HG02763 (cell line): Measurements from ENCODE around the gene VAMP8.
"Not testable (repeated sequence)": the region's sequence is repeated elsewhere in the genome, so short reads cannot be mapped to it uniquely, and the experiment has no call there.

ENCODE experiments used
- ATAC-seq: cut with Tn5 transposase; IDR thresholded peaks from one replicate; pipeline ENCODE4 v1.9.1; 2021; ENCODE audit warnings: mild to moderate bottlenecking, moderate library complexity; ENCODE audit not compliant: unreplicated experiment

VAMP8 gene

DNA sequence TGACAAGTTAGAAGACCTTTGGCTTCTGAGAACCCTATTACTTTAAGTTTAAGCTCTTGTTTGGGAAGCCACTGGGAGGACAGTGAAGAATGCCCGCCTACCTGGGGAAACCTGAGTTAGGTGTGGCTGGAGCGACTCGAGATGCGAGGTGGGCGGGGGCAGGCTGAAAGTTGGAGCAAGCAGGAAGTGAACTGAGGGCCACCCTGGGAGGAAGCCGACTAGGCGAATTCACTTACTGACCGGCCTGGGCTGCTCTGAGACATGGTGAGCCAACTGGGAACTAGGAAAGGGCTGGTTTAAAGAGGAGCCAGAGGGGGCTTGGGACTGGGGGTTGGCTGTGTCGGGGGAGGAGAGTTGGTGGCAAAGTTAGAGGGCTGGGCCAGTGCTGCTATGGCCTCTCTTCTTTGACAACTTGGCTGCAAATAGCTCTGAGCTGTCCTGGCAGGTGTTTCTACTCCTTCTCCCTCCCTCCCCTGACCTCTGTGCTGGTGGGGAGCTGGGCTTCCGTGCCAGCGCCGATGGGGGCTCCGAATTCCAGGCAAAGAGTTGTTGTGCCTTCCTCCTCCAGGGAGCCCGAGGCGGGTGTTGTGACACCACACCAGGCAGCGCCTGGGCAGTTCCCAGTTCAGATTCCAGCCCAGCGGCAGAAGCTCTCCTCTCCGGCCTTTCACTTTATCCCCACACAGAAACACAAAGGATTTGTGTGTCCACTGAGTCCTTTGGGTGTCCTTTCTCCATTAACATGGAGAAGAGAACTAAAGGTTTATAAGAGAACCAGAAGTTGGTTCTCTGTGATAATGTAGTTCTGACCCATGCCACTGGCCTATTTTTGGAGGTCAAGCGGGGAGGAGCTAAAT lies at the start of gene VAMP8:
Gene VAMP8, plus strand, starts transcription at position 201 of the 857 bp plus-strand sequence. Its CDS starts 61 bp downstream, at position 262.
- peak; percentile 69 for ATAC-seq

DNA sequence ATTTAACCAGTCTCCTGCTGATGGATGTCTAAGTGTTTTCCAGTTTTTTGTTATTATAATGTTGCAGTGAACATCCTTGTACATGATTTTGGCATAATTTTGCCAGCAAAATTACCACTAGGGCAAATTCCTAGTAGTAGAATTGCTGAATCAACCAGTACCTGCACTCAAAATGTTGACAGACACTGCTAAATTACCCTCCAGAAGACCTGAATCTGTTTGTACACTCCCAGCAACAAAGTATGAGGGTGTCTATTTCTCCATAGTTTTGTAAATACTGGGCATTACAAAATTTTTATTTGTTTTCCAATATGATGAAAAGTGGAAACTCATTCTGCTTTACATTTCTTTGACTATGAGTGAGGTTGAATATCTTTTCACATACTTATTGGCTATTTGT lies 49.6 kb upstream of the VAMP8 start:
- no peak for ATAC-seq

DNA sequence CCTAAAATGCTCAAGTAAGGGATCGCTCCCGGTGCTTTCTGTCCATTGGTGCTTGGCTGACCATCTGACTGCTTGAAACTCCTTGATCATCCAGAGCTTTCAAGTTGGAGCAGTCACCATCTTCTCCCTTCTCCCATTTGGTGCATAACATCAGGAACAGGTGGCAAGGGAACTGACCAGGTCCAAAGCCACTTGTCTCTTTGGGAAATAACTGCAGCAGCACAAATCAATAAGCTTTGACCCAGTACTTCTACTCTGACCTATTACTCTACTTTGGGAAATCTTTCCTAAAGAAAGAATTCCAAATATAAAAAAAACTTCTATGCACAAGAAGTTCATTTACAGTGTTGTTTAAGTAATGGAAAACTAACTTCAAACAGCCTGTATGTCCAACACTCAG lies 49.0 kb upstream of the VAMP8 start:
- no peak for ATAC-seq

DNA sequence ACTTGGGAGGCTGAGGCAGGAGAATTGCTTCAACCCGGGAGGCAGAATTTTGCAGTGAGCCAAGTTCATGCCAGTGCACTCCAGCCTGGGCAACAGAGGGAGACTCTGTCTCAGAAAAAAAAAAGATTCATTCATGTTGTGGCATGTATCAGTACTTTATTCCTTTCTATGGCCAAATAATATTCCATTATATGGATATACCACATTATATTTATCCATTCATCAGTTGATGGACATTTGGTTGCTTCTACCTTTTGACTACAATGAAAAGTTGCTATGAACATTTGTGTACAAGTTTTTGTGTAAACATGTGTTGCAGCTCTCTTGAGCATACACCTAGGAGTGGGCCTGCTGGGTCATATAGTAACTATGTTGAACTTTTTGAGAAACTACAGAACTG lies 47.6 kb upstream of the VAMP8 start:
- ATAC-seq = no peak

DNA sequence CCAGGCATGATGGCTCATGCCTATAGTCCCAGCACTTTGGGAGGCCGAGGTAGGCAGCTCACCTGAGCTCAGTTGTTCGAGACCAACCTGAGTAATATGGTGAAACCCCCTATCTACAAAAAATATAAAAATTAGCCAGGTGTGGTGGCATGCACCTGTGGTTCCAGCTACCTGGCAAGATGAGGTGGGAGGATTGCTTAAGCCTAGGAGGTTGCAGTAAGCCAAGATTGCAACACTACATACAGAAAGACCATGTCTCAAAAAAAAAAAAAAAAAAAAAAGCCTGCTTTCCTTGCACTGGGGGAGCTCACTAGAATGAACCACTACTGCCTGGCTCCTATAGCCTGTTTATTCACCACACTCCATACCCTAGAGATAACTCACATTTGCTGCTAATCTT lies 45.8 kb upstream of the VAMP8 start:
- ATAC-seq = no peak

DNA sequence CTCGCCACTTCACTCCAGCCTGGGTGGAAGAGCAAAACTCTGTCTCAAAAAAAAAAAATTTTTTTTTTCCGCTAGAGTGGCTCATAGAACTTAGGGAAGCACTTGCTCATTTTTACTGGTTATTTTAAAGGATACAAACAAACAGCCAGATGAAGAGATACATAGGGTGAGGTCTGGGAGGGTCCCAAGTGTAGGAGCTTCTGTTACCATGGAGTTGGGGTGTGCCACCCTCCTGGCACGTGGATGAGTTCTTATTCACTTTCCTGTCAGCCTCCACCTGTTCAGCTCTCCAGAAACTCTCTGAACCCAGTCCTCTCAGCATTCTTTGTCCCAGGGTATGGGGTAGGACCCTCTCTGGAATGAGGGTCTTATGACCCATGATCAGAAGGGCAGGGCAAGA lies 43.3 kb upstream of the VAMP8 start:
- ATAC-seq = no peak

DNA sequence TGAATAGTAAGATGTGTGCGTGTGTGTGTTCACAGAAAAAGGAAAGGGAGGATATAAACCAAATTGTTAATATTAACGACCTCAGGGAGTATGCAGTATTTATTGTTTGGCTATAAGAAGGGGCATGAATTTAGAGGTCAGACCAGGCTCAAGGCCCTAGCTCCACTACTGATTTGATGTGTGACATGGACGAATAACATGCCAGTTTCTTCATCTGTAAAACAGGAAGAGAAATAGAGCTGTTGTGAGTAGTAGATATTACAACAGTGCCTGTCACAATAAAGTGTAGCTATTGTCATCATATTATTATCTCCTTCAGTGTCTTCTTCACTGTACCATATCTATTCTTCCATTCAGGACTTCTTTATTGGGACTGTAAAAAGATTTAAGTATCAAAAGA lies 42.5 kb upstream of the VAMP8 start:
- ATAC-seq = no peak

DNA sequence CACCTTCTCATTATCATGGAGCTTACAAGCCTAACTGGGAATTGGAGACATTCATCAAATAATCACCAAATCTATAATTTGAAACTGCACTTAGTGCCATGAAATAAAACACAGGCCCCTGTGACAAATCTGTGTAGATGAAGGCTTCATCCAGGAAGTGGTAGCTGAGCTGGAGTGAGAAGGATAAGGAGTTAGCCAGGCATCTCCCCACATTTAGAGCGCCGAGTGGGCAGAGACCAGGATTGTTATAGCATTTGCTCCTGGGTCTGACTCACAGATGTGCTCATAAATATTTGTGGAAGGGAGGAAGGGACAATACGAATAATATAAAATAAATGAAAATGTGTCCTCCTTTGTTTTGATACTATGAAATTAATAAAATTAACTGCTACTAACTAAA lies 40.9 kb upstream of the VAMP8 start:
- ATAC-seq = no peak

DNA sequence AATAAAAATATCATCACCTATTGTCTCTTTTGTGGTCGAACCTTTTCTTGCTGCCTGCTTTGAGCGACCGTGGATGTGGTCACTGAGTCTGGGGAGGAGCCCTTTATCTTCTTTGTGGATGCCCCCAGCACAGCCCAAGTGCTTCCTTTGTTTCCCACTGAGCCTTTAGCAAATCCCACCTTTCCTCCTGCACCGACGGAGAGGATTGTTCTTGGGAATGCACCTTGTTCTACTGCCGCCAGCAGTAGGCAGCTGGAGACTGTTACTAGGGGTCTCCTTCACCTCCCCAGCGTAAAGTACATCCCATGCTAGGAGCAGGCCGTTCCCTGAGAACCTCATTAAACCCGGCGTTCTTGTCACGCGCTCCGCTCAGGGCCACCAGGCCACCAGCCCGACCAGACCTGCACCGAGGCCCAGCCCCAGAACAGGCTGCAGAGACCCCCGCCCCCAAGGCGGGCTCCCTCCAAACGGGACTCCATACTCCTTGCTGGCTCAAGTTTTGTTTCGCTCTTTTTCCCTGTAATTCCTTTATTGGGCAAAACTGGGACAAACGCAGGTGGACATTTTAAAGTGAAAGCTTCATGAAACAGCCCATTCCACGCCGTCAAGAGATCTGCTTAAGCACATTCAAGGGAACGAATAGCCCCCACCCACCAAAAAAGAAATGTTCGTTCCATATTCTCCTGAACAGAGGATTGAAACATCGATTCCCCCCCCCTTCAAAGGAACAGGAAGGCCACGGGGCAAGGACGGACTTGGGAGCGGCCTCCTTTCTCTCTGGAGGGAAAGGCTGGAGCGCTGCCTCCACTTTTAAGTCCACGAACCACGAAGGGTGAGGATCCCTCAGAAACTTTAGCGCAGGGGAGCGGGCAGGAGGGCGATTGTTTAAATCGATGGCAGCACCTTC lies 39.5 kb upstream of the VAMP8 start:
- ATAC-seq = no peak

DNA sequence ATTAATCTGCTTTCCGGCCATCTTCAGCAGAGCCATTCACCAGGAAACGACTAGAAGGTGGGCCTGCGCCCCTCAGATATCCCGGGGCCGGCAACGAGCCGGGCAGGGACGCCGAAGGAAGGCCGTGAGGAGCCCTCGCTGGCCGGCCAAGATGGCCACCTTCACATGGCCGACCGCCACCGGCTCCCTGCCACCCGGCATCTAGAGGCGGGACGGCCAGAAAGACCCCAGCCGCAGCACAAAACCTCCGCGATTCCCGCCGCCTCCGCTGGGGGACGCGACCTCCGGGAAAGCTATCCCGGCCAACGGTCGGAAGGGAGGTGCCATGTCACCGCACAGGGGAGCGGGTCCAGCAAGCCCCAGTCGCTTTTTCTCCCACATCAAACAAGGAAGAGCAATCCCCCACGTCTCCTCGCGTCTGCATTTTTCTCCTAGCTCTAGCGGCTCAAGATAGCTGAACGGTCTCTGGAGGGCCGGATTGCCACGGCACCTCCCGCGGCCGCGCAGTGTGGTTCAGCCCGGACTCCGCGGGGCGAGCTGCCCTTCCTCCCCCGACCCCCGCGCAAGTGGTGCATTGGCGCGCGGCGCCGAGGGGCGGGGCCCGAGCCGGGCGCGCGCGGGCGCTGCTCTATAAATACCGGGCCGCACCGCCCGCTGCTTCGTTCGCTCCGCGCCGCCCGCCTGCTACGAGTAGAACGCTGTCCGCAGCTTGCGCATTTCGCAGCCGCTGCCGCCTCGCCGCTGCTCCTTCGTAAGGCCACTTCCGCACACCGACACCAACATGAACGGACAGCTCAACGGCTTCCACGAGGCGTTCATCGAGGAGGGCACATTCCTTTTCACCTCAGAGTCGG lies 38.7 kb upstream of the VAMP8 start, which contains the start of gene MAT2A:
Gene MAT2A, plus strand, starts transcription at position 662 of the 854 bp plus-strand sequence. Its CDS starts 120 bp downstream, at position 782.
- ATAC-seq = peak; percentile 70

DNA sequence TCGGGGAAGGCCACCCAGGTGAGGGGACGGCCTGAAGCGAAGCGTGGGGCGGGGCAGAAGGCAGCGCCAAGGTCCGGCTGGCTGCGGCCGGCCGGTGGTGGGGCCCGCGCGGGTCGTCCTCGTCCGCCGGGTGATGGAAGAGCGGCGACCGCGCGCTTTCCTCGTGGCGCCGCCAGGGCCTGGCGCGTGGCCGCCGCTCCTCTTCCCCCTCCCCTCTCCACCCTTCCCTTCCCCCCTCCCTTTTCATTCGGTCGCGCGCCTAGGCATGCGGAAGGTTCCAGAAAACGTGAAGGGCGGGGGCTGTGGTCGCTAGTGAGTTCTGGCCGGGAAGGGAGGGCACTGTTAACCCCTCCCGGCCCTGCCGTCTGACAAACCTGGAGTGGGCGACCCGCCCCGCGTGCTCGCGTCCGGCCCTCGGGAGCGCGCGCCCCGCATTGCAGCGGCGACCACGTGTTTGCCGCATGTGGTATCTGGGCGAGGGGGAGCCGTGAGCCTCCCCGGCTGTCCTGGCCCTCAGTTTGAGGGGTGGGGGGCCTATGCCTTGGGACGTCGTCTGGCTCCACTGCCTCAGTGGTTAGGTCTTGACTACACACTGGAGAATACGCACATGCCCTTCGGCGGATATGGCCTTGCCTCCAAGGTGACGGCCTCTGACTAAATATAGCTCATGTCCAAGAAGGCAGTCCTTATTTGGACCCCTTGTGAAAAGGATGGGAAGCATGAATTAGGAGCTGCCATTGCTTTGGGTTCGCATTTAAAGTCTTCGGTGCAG lies 37.8 kb upstream of the VAMP8 start:
- peak; percentile 30 for ATAC-seq

DNA sequence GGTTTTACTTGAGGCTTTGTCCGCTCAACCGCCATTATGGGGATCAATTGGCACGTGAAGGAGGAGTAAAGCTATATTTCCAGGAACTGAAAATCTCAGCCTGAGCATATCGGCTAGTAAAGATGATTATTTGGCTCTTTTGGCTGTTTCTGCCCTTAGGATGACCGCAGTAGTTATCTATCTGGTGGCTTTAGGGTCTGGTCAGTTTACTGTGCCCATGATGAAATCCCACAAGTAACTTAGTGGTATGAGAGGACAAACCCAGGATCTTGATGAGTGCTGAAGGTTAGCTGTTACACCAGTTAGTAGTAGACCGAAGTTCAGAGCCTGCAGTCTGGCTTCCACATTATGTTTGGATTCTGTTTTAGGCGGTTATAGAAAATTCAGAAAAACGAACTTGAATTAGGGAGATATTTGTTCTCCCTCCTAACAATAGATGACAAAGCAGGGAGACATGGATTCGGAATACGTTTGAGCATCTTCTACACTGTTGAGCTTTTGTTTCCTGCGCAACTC lies 37.2 kb upstream of the VAMP8 start:
- no peak for ATAC-seq

DNA sequence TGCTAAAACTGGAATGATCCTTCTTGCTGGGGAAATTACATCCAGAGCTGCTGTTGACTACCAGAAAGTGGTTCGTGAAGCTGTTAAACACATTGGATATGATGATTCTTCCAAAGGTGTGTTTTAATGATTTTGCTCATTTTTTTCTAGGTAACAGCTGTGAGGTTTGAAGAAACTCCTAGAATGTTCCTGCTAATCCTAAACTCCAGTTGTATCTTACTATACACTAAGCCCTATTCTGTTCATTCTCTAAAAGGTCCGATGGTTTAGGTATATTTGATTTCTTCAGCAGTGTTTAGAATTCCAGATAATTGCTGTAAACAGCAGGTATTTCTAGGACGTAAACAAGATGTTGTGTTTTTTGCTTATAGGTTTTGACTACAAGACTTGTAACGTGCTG lies 36.1 kb upstream of the VAMP8 start:
- no peak for ATAC-seq

DNA sequence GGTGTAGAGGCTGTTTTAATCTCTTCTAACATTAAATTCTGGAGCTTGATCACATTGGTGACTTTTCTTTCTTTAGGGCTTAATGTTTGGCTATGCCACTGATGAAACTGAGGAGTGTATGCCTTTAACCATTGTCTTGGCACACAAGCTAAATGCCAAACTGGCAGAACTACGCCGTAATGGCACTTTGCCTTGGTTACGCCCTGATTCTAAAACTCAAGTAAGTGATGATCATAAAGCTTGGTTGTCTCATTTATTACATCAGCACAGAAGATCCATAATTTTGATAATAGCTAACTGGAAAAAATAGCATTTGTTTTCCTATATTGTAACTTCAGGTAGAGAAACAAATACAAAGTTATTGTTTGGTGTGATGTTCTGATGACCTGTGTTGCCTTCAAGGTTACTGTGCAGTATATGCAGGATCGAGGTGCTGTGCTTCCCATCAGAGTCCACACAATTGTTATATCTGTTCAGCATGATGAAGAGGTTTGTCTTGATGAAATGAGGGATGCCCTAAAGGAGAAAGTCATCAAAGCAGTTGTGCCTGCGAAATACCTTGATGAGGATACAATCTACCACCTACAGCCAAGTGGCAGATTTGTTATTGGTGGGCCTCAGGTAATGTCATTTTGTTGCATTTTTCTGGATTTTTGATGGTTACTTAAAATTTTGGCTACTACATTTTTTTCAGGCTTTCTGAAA lies 35.5 kb upstream of the VAMP8 start:
- ATAC-seq = no peak

DNA sequence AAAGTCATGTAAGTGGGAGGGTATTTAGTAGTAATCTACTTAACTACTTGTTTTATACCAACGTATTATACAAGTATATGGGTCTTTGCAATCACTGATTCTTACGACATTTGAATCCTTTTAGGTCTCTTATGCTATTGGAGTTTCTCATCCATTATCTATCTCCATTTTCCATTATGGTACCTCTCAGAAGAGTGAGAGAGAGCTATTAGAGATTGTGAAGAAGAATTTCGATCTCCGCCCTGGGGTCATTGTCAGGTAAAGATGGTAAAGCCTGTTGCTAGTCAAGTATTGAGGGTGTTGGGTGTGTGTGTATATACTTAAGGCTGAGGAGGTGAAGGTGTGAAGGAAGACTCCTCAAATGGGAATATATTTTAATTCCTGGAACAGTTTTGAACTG lies 34.6 kb upstream of the VAMP8 start:
- ATAC-seq = no peak

DNA sequence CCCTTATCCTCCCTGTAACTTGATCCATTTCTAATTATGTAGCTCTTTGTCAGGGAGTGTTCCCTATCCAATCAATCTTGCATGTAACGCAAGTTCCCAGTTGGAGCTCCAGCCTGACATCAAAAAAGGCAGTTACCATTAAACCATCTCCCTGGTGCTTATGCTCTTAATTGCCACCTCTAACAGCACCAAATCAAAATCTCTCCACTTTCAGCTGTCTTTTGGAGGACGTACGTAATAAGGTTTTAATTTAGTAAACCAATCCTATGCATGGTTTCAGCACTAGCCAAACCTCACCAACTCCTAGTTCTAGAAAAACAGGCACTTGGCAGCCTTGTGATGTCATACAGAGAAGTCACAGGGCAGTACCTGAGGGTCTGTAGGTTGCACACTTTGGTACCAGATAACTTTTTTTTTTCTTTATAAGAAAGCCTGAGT lies 33.1 kb upstream of the VAMP8 start:
- ATAC-seq = not testable (repeated sequence)

DNA sequence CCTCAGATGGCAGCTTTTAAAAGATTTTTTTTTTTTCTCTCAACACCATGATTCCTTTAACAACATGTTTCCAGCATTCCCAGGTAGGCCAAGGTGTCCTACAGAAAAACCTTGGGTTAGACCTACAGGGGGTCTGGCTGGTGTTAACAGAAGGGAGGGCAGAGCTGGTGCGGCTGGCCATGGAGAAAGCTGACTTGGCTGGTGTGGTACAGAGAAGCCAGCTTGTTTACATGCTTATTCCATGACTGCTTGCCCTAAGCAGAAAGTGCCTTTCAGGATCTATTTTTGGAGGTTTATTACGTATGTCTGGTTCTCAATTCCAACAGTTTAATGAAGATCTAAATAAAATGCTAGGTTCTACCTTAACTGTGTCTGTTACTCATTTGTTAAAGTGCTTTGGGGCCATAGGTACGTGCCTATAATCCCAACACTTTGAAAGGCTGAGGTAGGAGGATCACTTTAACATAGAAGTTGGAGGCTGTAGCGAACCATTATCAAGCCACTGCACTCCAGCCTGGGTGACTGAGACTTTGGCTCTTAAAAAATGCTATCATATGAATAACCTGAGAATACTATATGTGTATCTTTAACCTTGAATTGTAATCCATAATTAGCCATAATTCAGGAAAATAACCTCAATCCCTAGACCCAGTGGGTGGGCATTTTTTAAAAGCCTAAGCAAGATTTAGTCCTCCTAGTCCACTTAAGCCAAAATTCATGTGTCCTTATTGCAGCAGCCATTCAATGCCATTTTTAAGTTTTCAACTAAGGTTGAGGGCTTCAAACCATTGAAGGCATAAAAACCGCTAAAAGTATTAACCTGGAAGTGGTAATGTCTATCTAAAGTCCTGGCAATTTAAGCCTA lies 32.2 kb upstream of the VAMP8 start:
- not testable (repeated sequence) for ATAC-seq

DNA sequence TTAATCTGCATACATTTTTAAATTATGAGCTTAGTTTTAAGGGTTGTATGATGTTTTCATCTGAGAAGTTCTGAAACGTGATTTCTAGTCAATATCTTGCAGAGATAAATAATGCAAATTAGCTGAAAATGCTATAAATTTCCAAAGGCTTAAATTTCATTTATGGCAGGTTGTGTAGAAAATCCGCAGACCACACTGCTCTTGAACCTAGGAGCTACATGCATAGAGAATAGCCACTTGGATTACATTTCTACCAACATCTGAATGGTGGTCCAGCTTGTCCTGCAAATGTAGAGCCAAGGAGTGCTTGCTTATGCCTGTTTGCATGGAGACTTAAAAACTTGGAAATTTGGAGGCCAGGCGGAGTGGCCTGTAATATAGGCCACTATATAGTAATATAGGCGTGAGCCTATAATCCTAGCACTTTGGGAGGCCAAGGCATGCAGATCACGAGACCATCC lies 31.6 kb upstream of the VAMP8 start:
- no peak for ATAC-seq
